ENCODE data around the gene XAB2.
A peak's percentile ranks its signal among the peaks of the same experiment; 100 is the strongest.
"Not testable (repeated sequence)": the region's sequence is repeated elsewhere in the genome, so short reads cannot be mapped to it uniquely, and the experiment has no call there.

XAB2 gene

GRCh38 chr19:7598180-7598579 is 31.2 kb downstream of the XAB2 start:
- no peak overlapping the region for H3K4me3 Mint-ChIP-seq
- H3K27ac Mint-ChIP-seq = no peak overlapping the region
- no peaks in the 10 kb centered on the region for H3K36me3 Mint-ChIP-seq

GRCh38 chr19:7597689-7598088 is 31.7 kb downstream of the XAB2 start:
- Mint-ChIP-seq H3K4me1 (ENCODE audit: low read depth) (peaks cover 6% of the 10 kb centered on the region), H3K4me3 (no peak overlapping the region), H3K9me3 (ENCODE audit: low read depth) (no peaks in the 10 kb centered on the region), H3K27me3 (peaks cover 12% of the 10 kb centered on the region), H3K27ac (no peak overlapping the region), H3K36me3 (no peaks in the 10 kb centered on the region)

More at GRCh38 chr19:7598180-7598579, 31.2 kb downstream of the XAB2 start:
- no peaks in the 10 kb centered on the region for H3K9me3 Mint-ChIP-seq (ENCODE audit: low read depth)
- peaks cover 12% of the 10 kb centered on the region for H3K27me3 Mint-ChIP-seq
- peaks cover 6% of the 10 kb centered on the region for H3K4me1 Mint-ChIP-seq (ENCODE audit: low read depth)

GRCh38 chr19:7596211-7596937 is 33.0 kb downstream of the XAB2 start:
- no peaks in the 10 kb centered on the region for H3K36me3 Mint-ChIP-seq
- peaks cover 10% of the 10 kb centered on the region for H3K27me3 Mint-ChIP-seq
- no peak overlapping the region for H3K27ac Mint-ChIP-seq
- H3K9me3 Mint-ChIP-seq (ENCODE audit: low read depth) = no peaks in the 10 kb centered on the region
- H3K4me1 Mint-ChIP-seq (ENCODE audit: low read depth) = peaks cover 6% of the 10 kb centered on the region
- H3K4me3 Mint-ChIP-seq = peak overlapping the region; percentile 66

GRCh38 chr19:7595466-7596133 is 33.7 kb downstream of the XAB2 start, which contains the start of gene CAMSAP3:
TSS of gene CAMSAP3 (plus strand) at chr19:7595863. CDS start at chr19:7596003, 140 bp downstream.
- Mint-ChIP-seq H3K27me3 (peaks cover 10% of the 10 kb centered on the region), H3K9me3 (ENCODE audit: low read depth) (no peaks in the 10 kb centered on the region), H3K4me1 (ENCODE audit: low read depth) (peaks cover 6% of the 10 kb centered on the region), H3K4me3 (peak within 1 kb of the TSS; percentile 74), H3K27ac (no peak within 1 kb of the TSS), H3K36me3 (no peaks in the 10 kb centered on the region)

GRCh38 chr19:7590256-7590655 is 39.1 kb downstream of the XAB2 start:
- Mint-ChIP-seq H3K4me1 (ENCODE audit: low read depth) (peaks cover 2% of the 10 kb centered on the region), H3K36me3 (no peaks in the 10 kb centered on the region), H3K9me3 (ENCODE audit: low read depth) (no peaks in the 10 kb centered on the region), H3K27me3 (peaks cover 4% of the 10 kb centered on the region), H3K27ac (no peak overlapping the region), H3K4me3 (no peak overlapping the region)

- no peak overlapping the region for H3K4me3 Mint-ChIP-seq
- H3K27ac Mint-ChIP-seq = no peak overlapping the region
- H3K4me1 Mint-ChIP-seq (ENCODE audit: low read depth) = no peaks in the 10 kb centered on the region
- H3K9me3 Mint-ChIP-seq (ENCODE audit: low read depth) = no peaks in the 10 kb centered on the region
- H3K36me3 Mint-ChIP-seq = no peaks in the 10 kb centered on the region
- H3K27me3 Mint-ChIP-seq = peaks cover 2% of the 10 kb centered on the region
These were observed 39.5 kb downstream of the XAB2 start for GRCh38 chr19:7589822-7590221.

- H3K27me3 Mint-ChIP-seq = no peaks in the 10 kb centered on the region
- no peak overlapping the region for H3K27ac Mint-ChIP-seq
- H3K4me3 Mint-ChIP-seq = no peak overlapping the region
- no peaks in the 10 kb centered on the region for H3K4me1 Mint-ChIP-seq (ENCODE audit: low read depth)
- no peaks in the 10 kb centered on the region for H3K36me3 Mint-ChIP-seq
- H3K9me3 Mint-ChIP-seq (ENCODE audit: low read depth) = no peaks in the 10 kb centered on the region
These were observed 46.9 kb downstream of the XAB2 start for GRCh38 chr19:7582446-7582845.

- no peaks in the 10 kb centered on the region for H3K4me1 Mint-ChIP-seq (ENCODE audit: low read depth)
- H3K27me3 Mint-ChIP-seq = peaks cover 6% of the 10 kb centered on the region
- no peak overlapping the region for H3K4me3 Mint-ChIP-seq
- H3K36me3 Mint-ChIP-seq = no peaks in the 10 kb centered on the region
- H3K27ac Mint-ChIP-seq = no peak overlapping the region
- H3K9me3 Mint-ChIP-seq (ENCODE audit: low read depth) = no peaks in the 10 kb centered on the region
These were observed 50.2 kb downstream of the XAB2 start for GRCh38 chr19:7579182-7579581.

- Mint-ChIP-seq H3K27me3 (peaks cover 6% of the 10 kb centered on the region), H3K4me3 (no peak overlapping the region), H3K4me1 (ENCODE audit: low read depth) (no peaks in the 10 kb centered on the region), H3K36me3 (no peaks in the 10 kb centered on the region), H3K9me3 (ENCODE audit: low read depth) (no peaks in the 10 kb centered on the region), H3K27ac (no peak overlapping the region)
These were observed 51.2 kb downstream of the XAB2 start for GRCh38 chr19:7578127-7578526.

GRCh38 chr19:7577422-7577821 is 51.9 kb downstream of the XAB2 start:
- H3K9me3 Mint-ChIP-seq (ENCODE audit: low read depth); H3K4me1 Mint-ChIP-seq (ENCODE audit: low read depth); H3K27ac Mint-ChIP-seq; H3K27me3 Mint-ChIP-seq; H3K36me3 Mint-ChIP-seq; H3K4me3 Mint-ChIP-seq: not testable (repeated sequence)

- H3K36me3 Mint-ChIP-seq = no peaks in the 10 kb centered on the region
- no peaks in the 10 kb centered on the region for H3K4me1 Mint-ChIP-seq (ENCODE audit: low read depth)
- no peak overlapping the region for H3K4me3 Mint-ChIP-seq
- H3K27ac Mint-ChIP-seq = no peak overlapping the region
- H3K9me3 Mint-ChIP-seq (ENCODE audit: low read depth) = no peaks in the 10 kb centered on the region
- peaks cover 6% of the 10 kb centered on the region for H3K27me3 Mint-ChIP-seq
These were observed 53.8 kb downstream of the XAB2 start for GRCh38 chr19:7575434-7576040.

GRCh38 chr19:7570761-7571160 is 58.6 kb downstream of the XAB2 start:
- H3K27me3 Mint-ChIP-seq = peaks cover 2% of the 10 kb centered on the region

More at GRCh38 chr19:7570761-7571160, 58.6 kb downstream of the XAB2 start:
- Mint-ChIP-seq H3K27ac (no peak overlapping the region), H3K9me3 (ENCODE audit: low read depth) (no peaks in the 10 kb centered on the region), H3K4me3 (no peak overlapping the region), H3K4me1 (ENCODE audit: low read depth) (peaks cover 2% of the 10 kb centered on the region), H3K36me3 (no peaks in the 10 kb centered on the region)

Data from activated naive CD8-positive, alpha-beta T cell (primary cell).